ENCODE measurements around the gene EPB41L5. TPM values are rescaled to one million over a fixed set of nuclear protein-coding genes. Genes with fewer than 3 reads are reported as not detected.
"Not testable (repeated sequence)": the region's sequence is repeated elsewhere in the genome, so short reads cannot be mapped to it uniquely, and the experiment has no call there.

Gene EPB41L5
- total and polyA plus RNA-seq, 8 donors: 5.3 to 64.5 (median 28.5) TPM

DNA sequence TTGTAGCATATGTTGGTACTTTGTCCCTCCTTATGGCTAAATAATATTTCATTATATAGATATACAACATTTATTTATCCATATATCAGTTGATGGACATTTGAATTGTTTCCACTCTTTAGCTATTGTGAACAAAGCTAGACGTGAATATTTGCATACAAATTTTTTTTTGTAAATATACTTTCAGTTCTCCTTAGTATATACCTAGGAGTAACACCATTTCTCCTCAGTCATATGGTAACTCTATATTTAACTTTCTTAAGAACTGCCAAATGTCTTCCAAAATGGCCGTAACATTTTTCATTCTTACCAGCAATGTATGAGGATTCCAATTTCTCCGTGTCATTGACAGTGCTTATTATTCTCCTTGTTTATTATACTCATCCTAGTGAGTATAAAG is 135.8 kb downstream of the EPB41L5 start:
- intact Hi-C loops (cut with DNase I; ENCODE audit: low total_unique reads): no loop called here
- Histone ChIP-seq H3K4me3 (no peak overlapping the region), H3K4me1 (no peaks in the 10 kb centered on the region), H3K27ac (no peak overlapping the region), H3K9me3 (peaks cover 0 to 25% (median 8%) of the 10 kb centered on the region in 4 donors), H3K27me3 (no peaks in the 10 kb centered on the region), H3K36me3 (peaks cover 8 to 72% (median 53%) of the 10 kb centered on the region in 4 donors)
- 91 to 99% (median 93%) methylated on average over 3 of the region's 3 CpGs for WGBS, 5 donors
- TF ChIP-seq POLR2A (IDR thresholded peaks at IDR 0.05) (no peak), POLR2AphosphoS5 (IDR thresholded peaks at IDR 0.05) (no peak), EP300 (IDR thresholded peaks at IDR 0.05) (no peak)
- TF ChIP-seq, protein P1, sequence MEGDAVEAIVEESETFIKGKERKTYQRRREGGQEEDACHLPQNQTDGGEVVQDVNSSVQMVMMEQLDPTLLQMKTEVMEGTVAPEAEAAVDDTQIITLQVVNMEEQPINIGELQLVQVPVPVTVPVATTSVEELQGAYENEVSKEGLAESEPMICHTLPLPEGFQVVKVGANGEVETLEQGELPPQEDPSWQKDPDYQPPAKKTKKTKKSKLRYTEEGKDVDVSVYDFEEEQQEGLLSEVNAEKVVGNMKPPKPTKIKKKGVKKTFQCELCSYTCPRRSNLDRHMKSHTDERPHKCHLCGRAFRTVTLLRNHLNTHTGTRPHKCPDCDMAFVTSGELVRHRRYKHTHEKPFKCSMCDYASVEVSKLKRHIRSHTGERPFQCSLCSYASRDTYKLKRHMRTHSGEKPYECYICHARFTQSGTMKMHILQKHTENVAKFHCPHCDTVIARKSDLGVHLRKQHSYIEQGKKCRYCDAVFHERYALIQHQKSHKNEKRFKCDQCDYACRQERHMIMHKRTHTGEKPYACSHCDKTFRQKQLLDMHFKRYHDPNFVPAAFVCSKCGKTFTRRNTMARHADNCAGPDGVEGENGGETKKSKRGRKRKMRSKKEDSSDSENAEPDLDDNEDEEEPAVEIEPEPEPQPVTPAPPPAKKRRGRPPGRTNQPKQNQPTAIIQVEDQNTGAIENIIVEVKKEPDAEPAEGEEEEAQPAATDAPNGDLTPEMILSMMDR (IDR thresholded peaks at IDR 0.05): no peak
- no peak for DNase-seq

DNA sequence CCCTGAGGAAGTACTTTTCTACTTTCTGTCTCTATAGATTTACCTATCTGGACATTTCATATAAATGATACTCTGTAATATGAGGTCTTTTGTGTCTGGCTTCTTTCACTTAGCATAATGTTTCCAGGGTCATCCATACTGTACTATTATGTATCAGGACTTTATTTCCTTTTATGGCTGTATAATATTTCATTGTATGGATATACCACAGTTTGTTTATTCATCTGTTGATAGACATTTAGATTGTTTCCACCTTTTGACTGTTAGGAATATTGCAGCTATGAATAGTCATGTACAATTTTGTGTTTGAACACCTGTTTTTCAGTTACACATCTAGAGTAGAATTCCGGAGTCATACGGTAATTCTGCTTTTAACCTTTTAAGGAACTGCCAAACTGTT is 136.5 kb downstream of the EPB41L5 start:
- Histone ChIP-seq H3K27me3 (no peaks in the 10 kb centered on the region), H3K4me3 (no peak overlapping the region), H3K9me3 (peaks cover 0 to 26% (median 8%) of the 10 kb centered on the region in 4 donors), H3K27ac (no peak overlapping the region), H3K36me3 (peaks cover 8 to 74% (median 53%) of the 10 kb centered on the region in 4 donors), H3K4me1 (no peaks in the 10 kb centered on the region)
- no peak for DNase-seq
- TF ChIP-seq POLR2AphosphoS5 (IDR thresholded peaks at IDR 0.05): no peak
- TF ChIP-seq, protein P1 (IDR thresholded peaks at IDR 0.05): no peak
- TF ChIP-seq POLR2A (IDR thresholded peaks at IDR 0.05): no peak
- TF ChIP-seq EP300 (IDR thresholded peaks at IDR 0.05): no peak
- intact Hi-C loops (cut with DNase I; ENCODE audit: low total_unique reads): no loop called here
- WGBS, 5 donors: 96 to 98% (median 98%) methylated on average over 2 of the region's 2 CpGs

DNA sequence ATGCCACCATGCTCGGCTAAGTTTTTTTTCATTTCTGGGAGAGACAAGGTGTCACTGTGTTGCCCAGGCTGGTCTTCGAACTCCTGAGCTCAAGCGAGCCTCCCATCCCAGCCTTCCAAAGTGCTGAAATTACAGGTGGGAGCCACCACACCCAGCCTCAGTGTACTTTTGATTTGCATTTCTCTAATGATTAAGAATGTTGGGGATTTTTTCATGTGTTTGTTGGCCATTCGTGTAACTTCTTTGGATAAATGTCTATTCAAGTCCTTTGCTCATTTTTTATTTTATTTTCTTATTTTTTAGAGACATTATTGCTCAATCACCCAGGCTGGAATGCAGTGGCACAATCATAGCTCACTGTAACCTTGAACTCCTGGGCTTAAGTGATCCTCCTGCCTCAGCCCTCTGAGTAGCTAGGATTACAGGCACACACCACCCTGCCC is 137.2 kb downstream of the EPB41L5 start:
- WGBS, 5 donors: 92 to 99% (median 98%) methylated on average over 4 of the region's 4 CpGs
- peaks cover 8 to 80% (median 55%) of the 10 kb centered on the region in 4 donors for H3K36me3 ChIP-seq
- H3K4me3 ChIP-seq: no peak overlapping the region
- H3K4me1 ChIP-seq: no peaks in the 10 kb centered on the region
- H3K27me3 ChIP-seq: no peaks in the 10 kb centered on the region
- intact Hi-C loops (cut with DNase I; ENCODE audit: low total_unique reads): no loop called here
- H3K9me3 ChIP-seq: peaks cover 0 to 32% (median 11%) of the 10 kb centered on the region in 4 donors
- DNase-seq: no peak
- no peak overlapping the region for H3K27ac ChIP-seq
- TF ChIP-seq, protein P1 (IDR thresholded peaks at IDR 0.05): no peak
- TF ChIP-seq POLR2A (IDR thresholded peaks at IDR 0.05): no peak
- TF ChIP-seq POLR2AphosphoS5 (IDR thresholded peaks at IDR 0.05): no peak
- TF ChIP-seq EP300 (IDR thresholded peaks at IDR 0.05): no peak

DNA sequence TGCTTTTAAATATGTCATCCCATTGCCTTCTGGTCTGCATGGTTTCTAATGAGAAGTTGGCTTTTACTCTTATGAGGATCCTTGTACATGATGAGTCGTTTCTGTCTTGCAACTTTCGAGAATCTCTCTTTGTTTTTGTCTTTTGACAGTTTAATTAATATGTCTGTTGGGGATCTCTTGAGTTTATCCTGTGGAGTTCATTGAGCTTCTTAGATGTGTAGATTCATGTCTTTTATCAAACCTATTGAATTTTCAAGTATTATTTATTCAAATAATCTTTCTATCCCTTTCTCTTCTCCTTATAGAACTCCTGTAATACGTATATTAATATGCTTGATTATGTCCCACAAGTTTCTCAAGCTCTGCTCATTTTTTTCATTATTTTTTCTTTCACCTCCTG is 142.4 kb downstream of the EPB41L5 start:
- 94 to 98% (median 96%) methylated on average over 3 of the region's 3 CpGs for WGBS, 5 donors
- intact Hi-C loops (cut with DNase I; ENCODE audit: low total_unique reads): no loop called here
- H3K9me3 ChIP-seq: peaks cover 0 to 31% (median 13%) of the 10 kb centered on the region in 4 donors
- TF ChIP-seq POLR2AphosphoS5 (IDR thresholded peaks at IDR 0.05): no peak
- TF ChIP-seq POLR2A (IDR thresholded peaks at IDR 0.05): no peak
- TF ChIP-seq, protein P1 (IDR thresholded peaks at IDR 0.05): no peak
- TF ChIP-seq EP300 (IDR thresholded peaks at IDR 0.05): no peak
- H3K36me3 ChIP-seq: peaks cover 7 to 56% (median 29%) of the 10 kb centered on the region in 4 donors
- no peaks in the 10 kb centered on the region for H3K4me1 ChIP-seq
- H3K4me3 ChIP-seq: no peak overlapping the region
- H3K27me3 ChIP-seq: no peaks in the 10 kb centered on the region
- no peak overlapping the region for H3K27ac ChIP-seq
- no peak for DNase-seq

DNA sequence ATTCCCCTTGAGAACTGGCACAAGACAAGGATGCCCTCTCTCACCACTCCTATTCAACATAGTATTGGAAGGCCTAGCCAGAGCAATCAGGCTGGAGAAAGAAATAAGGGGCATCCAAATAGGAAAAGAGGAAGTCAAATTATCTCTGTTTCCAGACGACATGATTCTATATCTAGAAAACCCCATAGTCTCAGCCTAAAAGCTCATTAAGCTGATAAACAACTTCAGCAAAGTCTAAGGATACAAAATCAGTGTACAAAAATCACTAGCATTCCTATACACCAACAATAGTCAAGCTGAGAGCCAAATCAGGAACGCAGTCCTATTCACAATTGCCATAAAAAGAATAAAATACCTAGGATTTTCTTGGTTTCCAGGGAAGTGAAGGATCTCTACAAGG is 145.8 kb downstream of the EPB41L5 start:
- H3K27me3 ChIP-seq; H3K4me1 ChIP-seq; H3K4me3 ChIP-seq; intact Hi-C loops (cut with DNase I; ENCODE audit: low total_unique reads); H3K27ac ChIP-seq; DNase-seq: not testable (repeated sequence)
- H3K36me3 ChIP-seq: peaks cover 7 to 46% (median 23%) of the 10 kb centered on the region in 4 donors
- peaks cover 0 to 19% (median 7%) of the 10 kb centered on the region in 4 donors for H3K9me3 ChIP-seq
- 77 to 90% (median 83%) methylated on average over 2 of the region's 2 CpGs for WGBS, 5 donors

Measured in stomach (tissue), 9 donors.